Type B pancreatic cell (in vitro differentiated cells): ENCODE data around the gene SHQ1. TPM values are rescaled to one million over a fixed set of nuclear protein-coding genes. Genes with fewer than 3 reads are reported as not detected.
A peak's percentile ranks its signal among the peaks of the same experiment; 100 is the strongest.
"Not testable (repeated sequence)": the region's sequence is repeated elsewhere in the genome, so short reads cannot be mapped to it uniquely, and the experiment has no call there.

Experiments used
- DNase-seq: peaks from one replicate; pipeline ENCODE4 v3.0.0; 2021; ENCODE audit warnings: mixed read lengths; ENCODE audit not compliant: unreplicated experiment; ENCODE audit errors: extremely low spot score
- H3K27ac Mint-ChIP-seq: 2 replicates; pipeline ENCODE4 v1.8.0; 2021; ENCODE audit warnings: mild to moderate bottlenecking, mixed read lengths
- H3K27me3 Mint-ChIP-seq: 2 replicates; pipeline ENCODE4 v1.8.0; 2021; ENCODE audit warnings: mixed read lengths
- H3K36me3 Mint-ChIP-seq: 2 replicates; pipeline ENCODE4 v1.8.0; 2021; ENCODE audit warnings: mixed read lengths
- H3K4me1 Mint-ChIP-seq: one replicate; pipeline ENCODE4 v1.8.0; 2021; ENCODE audit warnings: mixed read lengths; ENCODE audit not compliant: unreplicated experiment
- H3K4me3 Mint-ChIP-seq: 2 replicates; pipeline ENCODE4 v1.8.0; 2021; ENCODE audit warnings: mild to moderate bottlenecking, mixed read lengths
- H3K9me3 Mint-ChIP-seq: 2 replicates; pipeline ENCODE4 v1.8.0; 2021; ENCODE audit warnings: mixed read lengths
- total RNA-seq: library from RNA; stranded (reverse); gene quantifications from 2 replicates; pipeline ENCODE4 v1.2.1, GENCODE V29; 2021; ENCODE audit warnings: low replicate concordance
- TF ChIP-seq, protein P1 (sequence below): fragments of 200-600 bp; sonication (generic); conservative IDR thresholded peaks from 2 replicates; pipeline ENCODE4 v1.5.0; 2021; ENCODE audit warnings: antibody characterized with exemption, mild to moderate bottlenecking

Gene SHQ1
- total RNA-seq, 1 donor from 2014 or later: 22.9 TPM

DNA sequence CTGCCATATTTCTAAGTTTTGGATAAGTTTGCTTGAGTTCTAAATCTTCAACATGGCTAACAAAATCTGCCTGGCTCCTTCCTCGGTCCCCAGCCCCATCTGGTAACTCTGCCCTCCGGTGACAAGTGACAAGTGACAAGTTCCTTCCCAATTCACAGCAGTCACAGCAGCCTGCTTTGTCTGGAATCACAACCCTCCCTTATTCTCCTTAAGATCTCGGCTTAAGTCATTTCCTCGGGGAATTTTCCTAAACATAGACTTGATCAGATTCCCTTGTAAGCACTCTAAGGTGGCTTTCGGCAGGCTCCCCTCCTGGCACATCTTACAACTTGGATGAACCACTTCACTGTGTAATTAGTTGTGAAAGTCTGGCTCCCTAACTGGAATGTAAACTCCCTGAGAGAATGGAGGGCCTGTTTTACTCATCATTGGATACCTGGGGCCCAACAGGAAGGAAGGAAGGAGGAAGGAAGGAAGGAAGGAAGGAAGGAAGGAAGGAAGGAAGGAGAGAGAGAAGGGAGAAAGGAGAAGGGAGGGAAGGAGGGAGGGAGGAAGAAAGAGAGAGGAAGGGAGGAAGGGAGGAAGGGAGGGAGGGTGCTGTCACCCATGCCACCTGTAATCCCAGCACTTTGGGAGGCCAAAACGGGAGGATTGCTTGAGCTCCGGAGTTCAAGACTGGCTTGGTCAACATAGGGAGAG is 126.4 kb downstream of the SHQ1 start:
- H3K4me1 Mint-ChIP-seq: peaks cover 24% of the 10 kb centered on the region
- peaks cover 5% of the 10 kb centered on the region for H3K9me3 Mint-ChIP-seq
- peaks cover 4% of the 10 kb centered on the region for H3K36me3 Mint-ChIP-seq
- no peaks in the 10 kb centered on the region for H3K27me3 Mint-ChIP-seq
- peak overlapping the region; percentile 84 for H3K27ac Mint-ChIP-seq
- TF ChIP-seq, protein P1, sequence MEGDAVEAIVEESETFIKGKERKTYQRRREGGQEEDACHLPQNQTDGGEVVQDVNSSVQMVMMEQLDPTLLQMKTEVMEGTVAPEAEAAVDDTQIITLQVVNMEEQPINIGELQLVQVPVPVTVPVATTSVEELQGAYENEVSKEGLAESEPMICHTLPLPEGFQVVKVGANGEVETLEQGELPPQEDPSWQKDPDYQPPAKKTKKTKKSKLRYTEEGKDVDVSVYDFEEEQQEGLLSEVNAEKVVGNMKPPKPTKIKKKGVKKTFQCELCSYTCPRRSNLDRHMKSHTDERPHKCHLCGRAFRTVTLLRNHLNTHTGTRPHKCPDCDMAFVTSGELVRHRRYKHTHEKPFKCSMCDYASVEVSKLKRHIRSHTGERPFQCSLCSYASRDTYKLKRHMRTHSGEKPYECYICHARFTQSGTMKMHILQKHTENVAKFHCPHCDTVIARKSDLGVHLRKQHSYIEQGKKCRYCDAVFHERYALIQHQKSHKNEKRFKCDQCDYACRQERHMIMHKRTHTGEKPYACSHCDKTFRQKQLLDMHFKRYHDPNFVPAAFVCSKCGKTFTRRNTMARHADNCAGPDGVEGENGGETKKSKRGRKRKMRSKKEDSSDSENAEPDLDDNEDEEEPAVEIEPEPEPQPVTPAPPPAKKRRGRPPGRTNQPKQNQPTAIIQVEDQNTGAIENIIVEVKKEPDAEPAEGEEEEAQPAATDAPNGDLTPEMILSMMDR: no peak
- no peak for DNase-seq
- H3K4me3 Mint-ChIP-seq: peak overlapping the region; percentile 23

DNA sequence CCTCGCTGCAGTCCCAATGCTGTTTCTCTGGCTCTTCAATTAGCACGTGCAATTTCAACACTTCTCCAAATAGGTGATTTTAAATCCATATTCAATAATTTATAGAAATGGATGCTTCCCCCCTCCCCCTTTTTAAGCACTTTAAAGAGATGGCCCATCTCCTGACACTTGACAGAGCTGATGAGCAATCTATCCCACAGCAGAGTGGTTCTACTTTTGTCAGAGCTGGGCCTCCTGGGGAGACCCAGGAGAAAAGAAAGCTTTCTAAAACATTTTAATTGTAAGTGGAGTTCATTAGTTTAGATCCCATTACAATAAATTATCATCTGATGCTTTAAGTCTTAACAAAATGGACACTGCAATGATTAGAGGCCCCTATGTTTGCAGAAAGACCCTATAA is 127.7 kb downstream of the SHQ1 start:
- Mint-ChIP-seq H3K27me3 (no peaks in the 10 kb centered on the region), H3K4me1 (peaks cover 24% of the 10 kb centered on the region), H3K9me3 (peaks cover 4% of the 10 kb centered on the region), H3K4me3 (no peak overlapping the region), H3K36me3 (peaks cover 4% of the 10 kb centered on the region), H3K27ac (no peak overlapping the region)
- no peak for DNase-seq
- TF ChIP-seq, protein P1: no peak

DNA sequence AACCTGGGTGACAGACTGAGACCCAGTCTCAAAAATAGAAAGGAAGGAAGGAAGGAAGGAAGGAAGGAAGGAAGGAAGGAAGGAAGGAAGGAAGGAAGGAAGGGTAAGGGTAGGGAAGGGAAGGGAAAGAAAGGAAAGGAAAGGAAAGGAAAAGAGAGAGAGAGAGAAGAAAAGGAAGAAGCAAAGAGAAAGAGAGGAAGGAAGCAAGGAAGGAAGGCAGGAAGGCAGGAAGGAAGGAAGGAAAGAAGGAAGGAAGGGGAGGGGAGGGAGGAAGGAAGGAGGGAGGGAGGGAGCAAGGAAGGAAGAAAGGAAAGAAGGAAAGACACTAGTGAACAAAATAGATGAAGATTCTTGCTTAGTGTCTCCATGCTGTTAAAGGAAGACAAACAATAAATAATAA is 129.1 kb downstream of the SHQ1 start:
- Mint-ChIP-seq H3K9me3 (no peaks in the 10 kb centered on the region), H3K27ac (no peak overlapping the region), H3K4me3 (no peak overlapping the region), H3K4me1 (peaks cover 24% of the 10 kb centered on the region), H3K27me3 (no peaks in the 10 kb centered on the region), H3K36me3 (no peaks in the 10 kb centered on the region)
- TF ChIP-seq, protein P1: no peak
- no peak for DNase-seq

DNA sequence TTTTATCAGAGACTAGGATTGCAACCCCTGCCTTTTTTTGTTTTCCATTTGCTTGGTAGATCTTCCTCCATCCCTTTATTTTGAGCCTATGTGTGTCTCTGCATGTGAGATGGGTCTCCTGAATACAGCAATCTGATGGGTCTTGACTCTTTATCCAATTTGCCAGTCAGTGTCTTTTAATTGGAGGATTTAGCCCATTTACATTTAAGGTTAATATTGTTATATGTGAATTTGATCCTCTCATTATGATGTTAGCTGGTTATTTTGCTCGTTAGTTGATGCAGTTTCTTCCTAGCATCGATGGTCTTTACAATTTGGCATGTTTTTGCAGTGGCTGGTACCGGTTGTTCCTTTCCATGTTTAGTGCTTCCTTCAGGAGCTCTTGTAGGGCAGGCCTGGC is 134.1 kb downstream of the SHQ1 start:
- H3K4me1 Mint-ChIP-seq, H3K9me3 Mint-ChIP-seq, H3K27ac Mint-ChIP-seq, H3K4me3 Mint-ChIP-seq, H3K27me3 Mint-ChIP-seq, DNase-seq, H3K36me3 Mint-ChIP-seq: not testable (repeated sequence)

DNA sequence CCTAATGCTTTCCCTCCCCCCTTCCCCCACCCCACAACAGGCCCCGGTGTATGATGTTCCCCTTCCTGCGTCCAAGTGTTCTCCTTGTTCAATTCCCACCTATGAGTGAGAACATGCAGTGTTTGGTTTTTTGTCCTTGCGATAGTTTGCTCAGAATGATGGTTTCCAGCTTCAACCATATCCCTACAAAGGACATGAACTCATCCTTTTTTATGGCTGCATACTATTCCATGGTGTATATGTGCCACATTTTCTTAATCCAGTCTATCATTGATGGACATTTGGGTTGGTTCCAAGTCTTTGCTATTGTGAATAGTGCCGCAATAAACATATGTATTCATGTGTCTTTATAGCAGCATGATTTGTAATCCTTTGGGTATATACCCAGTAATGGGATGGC is 137.8 kb downstream of the SHQ1 start:
- not testable (repeated sequence) for DNase-seq, H3K4me1 Mint-ChIP-seq, H3K4me3 Mint-ChIP-seq, H3K27ac Mint-ChIP-seq, H3K36me3 Mint-ChIP-seq, H3K9me3 Mint-ChIP-seq, H3K27me3 Mint-ChIP-seq

DNA sequence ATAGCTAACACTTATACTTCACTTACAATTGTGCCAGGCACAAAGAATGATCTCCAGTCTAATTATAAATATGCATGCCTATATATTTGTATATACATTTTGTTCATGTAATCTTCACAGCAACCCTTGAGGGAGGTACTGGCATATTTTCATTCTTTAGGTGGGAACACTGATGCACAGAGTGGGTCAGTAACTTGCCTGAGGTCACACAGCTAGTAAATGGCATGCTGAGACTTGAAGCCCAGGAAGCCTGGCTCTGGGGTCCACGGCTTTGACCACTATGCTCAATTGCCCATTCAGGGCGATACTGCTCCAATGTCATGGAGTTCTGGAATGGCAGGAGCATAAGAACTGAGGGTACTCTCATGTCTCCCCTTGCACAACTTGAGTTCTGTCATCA is 139.8 kb downstream of the SHQ1 start:
- Mint-ChIP-seq H3K36me3 (peaks cover 4% of the 10 kb centered on the region), H3K4me3 (no peak overlapping the region), H3K9me3 (no peaks in the 10 kb centered on the region), H3K4me1 (no peaks in the 10 kb centered on the region), H3K27me3 (peaks cover 1% of the 10 kb centered on the region), H3K27ac (no peak overlapping the region)
- TF ChIP-seq, protein P1: no peak
- no peak for DNase-seq

DNA sequence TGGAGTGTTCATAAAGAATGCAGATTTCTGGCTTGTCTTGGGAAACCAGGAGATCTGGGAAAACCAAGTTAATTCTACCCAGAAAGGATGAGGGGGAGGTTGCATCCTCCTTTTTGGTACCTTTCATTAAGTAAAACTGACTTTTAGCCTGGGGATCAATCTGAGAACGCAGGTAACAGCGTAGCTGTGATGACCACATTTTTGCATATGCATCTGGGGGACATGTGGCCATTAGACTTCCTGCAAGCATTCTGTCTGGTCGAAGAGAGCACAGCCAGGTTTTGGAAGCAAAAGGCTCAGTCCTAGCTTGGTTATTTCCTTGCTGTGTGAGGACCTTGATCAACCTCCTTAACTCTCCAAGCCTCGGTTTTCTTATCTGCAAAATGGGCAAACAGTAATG is 145.2 kb downstream of the SHQ1 start:
- H3K27ac Mint-ChIP-seq: no peak overlapping the region
- no peaks in the 10 kb centered on the region for H3K9me3 Mint-ChIP-seq
- TF ChIP-seq, protein P1: no peak
- H3K27me3 Mint-ChIP-seq: no peaks in the 10 kb centered on the region
- H3K4me3 Mint-ChIP-seq: no peak overlapping the region
- peaks cover 4% of the 10 kb centered on the region for H3K36me3 Mint-ChIP-seq
- H3K4me1 Mint-ChIP-seq: peaks cover 18% of the 10 kb centered on the region
- DNase-seq: no peak
